ENCODE results near the gene IL24.

- TF ChIP-seq, protein P1, sequence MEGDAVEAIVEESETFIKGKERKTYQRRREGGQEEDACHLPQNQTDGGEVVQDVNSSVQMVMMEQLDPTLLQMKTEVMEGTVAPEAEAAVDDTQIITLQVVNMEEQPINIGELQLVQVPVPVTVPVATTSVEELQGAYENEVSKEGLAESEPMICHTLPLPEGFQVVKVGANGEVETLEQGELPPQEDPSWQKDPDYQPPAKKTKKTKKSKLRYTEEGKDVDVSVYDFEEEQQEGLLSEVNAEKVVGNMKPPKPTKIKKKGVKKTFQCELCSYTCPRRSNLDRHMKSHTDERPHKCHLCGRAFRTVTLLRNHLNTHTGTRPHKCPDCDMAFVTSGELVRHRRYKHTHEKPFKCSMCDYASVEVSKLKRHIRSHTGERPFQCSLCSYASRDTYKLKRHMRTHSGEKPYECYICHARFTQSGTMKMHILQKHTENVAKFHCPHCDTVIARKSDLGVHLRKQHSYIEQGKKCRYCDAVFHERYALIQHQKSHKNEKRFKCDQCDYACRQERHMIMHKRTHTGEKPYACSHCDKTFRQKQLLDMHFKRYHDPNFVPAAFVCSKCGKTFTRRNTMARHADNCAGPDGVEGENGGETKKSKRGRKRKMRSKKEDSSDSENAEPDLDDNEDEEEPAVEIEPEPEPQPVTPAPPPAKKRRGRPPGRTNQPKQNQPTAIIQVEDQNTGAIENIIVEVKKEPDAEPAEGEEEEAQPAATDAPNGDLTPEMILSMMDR (conservative IDR thresholded peaks at IDR 0.05), result no peak
- no peak for TF ChIP-seq EZH2 (IDR thresholded peaks at IDR 0.05; ENCODE audit: low read depth)
These were observed 34.9 kb downstream of the IL24 start for GRCh38 chr1:206932177-206932576.

Data from PC-9 (cell line).